ENCODE results near the gene GAK.

The GAK gene

DNA sequence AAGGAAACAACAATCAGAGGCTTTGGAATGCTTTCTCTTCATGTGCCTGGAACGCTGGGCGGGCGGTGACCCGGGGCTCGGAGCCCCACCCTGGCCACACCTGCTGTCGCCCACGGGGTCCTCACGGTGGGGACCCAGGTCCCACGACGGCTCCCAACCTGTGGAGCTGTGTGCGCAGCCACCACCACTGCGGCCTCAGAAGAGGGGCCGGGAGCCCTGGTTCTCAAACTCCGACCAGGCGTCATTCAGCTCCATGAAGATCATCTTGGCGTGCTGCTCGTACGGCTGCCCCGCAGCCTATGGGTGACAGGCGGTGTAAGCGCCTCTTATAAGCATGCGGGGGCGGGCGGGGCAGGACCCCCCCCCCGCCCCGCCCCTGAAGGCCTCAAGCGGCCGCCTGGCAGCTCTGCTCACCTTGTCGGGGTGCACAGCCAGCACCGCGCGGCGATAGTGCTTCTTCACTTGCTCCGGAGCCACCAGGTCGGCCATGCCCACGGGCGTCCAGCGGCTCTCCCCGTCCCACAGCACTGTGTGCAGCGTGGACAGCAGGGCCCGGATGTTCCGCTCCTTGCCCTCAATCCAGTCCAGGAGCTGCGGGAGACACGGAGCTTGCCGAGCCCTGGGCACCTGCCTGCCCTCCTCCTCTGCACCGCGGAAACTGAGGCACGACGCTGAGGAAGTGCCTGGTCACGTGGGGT lies 82.5 kb downstream of the GAK start:
- DNase-seq (ENCODE audit: low read depth), result no peak

DNA sequence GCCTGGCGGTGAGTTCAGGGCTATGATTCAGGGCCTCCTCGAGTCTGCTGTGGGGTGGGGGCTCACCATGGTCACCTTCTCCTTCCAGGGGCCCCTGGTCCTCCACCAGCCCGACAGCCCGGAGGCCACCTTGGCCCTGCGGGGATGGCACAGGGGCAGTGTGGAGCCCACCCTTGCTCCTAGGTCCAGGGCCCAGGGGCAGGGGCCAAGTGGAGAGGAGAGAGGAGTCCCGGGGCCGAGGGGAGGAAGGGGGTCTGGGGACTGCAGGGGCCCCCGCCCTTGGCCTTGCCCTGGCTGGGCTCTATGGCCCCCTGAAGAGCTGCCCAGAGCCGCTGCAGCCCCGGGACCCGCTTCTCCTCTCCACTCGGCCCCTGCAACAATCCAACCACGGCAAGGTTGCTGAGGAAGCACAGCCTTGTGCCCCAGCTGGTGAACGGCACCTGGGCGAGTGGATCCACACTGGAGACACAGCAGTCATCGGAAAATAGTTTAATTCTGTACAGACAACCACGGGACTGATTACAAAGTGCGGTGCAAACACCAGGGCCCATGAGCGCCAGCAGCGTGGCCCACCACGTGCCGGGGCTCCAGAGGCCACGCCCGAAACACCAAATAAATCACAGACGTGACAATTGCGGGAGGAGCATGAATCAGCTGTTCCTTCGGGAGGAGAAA lies 83.2 kb downstream of the GAK start:
- DNase-seq (ENCODE audit: low read depth), result no peak

DNA sequence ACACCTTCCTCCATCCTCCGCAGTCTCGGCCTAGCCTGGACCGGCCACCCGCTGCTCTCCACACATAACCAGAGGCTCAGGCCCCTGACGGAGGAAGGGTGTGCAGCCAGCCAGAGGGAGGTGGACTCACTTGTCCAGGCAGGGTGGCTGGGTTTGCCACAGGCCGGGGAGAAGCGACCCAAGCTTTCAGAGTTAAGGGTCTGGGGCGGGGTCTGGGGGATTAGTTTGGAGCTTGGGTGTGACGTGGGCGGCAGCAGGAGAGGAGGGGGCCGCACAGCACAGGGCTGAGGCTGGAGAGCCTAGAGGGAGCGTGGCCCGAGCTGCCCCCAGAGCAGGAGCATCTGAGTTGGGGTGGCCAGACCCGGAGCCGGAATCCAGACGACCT lies 83.8 kb downstream of the GAK start:
- DNase-seq (ENCODE audit: low read depth), result no peak

DNA sequence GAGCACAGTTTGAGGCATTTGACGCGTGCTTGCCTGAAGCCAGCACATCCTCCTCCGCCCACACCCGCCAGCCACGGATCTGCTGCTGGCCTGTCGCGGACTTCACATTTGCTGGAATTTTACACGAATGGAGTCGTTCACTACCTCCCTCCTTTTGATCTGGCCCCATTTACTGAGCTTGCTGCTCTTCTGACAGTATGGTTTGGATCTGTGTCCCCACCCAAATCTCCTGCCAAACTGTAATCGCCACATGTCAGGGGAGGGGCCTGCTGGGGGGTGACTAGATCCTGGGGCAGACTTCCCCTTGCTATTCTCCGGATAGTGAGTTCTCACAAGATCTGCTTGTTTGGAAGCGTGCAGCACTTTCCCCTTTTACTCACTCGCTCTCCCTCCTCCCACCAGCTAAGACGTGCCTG lies 86.3 kb downstream of the GAK start:
- DNase-seq (ENCODE audit: low read depth), result no peak

DNA sequence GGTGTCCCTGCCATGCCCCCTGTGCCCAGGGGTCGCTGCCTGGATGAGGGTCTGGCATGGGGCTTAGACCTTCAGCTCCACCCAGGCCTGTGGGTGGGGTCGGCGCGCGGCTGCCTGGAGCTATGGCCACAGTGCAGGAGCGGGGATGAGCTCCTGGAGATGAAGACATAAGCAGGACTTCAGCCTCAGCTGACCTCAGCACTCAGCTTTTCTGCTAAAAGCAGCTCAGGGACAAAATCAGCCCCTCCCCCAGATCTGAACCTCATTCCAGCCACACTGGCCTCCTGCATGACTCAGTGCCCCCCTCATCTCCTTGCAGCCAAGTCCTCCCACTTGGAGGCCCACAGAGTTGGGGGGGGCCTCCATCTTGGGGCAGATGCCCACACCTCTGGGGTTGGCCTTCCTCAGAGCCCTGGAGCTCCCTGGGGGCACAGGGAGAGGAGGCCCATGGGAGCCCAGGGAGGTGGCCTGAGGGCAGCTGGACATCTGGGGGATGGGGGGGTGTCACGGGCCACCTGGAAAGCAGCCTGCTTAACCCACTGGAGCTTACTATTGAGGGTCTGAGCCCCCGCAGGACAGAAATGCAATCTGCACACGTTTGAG lies 86.8 kb downstream of the GAK start:
- DNase-seq (ENCODE audit: low read depth), result no peak

DNA sequence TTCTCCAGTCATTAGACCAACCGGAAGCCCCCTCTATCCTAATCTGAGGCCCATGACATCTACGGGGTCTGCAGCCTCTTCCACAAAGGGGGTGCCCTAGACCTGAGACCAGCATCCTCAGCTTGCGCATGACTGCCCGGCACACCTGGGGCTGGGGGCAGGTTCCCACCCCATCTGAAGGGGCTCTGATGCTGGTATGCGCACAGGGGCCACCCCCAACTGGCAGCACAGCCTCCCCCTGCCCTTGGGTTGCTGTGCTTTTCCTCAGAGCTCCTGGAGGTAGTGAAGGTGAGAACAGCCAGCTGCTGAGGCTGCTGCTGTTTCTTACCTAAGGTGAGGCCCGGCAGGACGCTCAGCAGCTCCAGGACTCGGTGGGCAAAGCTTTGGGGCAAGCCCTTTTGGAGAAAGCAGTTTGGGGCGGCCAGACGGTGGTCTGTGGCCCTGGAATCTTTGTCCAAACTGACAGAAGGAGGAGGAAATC lies 87.3 kb downstream of the GAK start:
- no peak for DNase-seq (ENCODE audit: low read depth)

DNA sequence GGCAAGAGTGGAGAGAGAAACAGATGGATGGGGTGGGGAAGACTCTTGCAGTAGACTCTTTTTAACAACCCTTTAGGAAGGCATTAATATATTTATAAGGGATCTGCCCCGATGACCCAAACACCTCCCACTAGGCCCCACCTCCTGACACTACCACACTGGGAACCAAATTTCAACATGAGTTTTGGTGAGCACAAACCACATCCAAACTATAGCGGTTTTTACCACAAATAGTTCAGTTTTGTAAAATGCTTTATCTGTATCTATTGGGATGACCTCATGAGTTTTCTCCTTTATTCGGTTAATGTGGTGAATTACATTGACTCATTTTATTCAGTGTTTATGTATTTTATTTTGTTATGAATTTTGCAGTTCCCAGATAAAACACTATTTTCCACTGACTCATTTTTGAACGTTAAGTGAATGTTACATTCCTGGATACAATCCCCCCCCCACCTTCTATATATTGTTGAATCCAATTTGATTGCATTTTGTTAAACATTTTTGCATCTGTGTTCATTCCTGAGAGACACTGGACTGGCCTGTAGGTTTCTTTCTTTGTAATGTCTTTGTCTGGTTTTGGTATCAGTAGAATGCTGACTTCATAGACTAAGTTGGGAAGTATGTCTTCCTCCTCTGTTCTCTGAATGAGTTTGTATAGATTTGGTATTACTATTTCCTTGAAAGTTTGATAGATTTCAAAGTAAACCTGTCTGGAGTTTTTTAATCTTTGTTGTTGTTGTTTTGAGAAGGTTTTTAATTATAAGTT lies 92.3 kb downstream of the GAK start:
- no peak for DNase-seq (ENCODE audit: low read depth)

DNA sequence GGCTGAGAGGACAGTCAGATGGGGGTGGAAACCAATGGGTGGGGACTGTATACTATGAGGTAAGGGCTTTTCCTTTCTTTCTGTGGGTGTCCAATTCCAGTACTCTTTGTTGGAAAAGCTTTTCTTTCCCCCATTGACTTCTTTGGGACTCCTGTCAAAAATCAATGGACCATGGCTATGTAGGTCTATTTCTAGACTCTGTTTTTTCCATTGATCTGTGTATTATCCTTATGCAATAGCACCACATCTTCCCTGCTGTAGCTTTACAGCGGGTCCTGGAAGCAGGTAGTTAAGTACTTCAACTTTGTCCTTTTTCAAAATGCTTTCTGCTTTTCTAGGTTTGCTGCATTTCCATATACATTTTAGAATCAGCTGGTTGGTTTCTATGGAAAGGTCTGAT lies 94.3 kb downstream of the GAK start:
- DNase-seq (ENCODE audit: low read depth), result no peak

DNA sequence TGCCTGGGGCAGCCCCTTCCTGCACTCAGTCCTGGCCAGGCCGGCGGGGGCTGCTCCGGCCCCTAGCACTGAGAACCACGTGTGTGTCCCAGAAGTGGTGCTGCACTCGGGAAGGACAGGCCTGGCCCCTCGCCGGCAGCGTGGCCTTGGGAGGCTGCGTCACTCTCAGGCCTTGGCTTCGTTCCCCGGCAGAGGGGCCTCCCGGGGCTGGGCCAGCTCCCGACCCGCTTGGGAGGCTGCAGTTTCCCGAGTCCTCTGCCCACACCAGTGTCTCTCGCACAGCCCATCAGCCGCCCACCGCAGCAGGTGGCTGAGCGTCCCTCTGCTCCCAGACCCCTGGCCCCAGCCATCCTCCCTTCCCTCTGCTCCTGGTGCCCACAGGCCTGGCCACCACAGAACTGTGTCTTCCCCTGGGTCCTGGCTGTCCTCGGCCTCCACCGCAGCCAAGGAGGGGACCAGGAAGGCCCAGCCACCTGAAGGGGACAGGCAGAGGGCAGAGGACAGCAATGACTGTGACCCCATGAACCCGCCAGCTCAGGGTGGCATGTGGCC lies 95.3 kb downstream of the GAK start:
- DNase-seq (ENCODE audit: low read depth), result no peak

DNA sequence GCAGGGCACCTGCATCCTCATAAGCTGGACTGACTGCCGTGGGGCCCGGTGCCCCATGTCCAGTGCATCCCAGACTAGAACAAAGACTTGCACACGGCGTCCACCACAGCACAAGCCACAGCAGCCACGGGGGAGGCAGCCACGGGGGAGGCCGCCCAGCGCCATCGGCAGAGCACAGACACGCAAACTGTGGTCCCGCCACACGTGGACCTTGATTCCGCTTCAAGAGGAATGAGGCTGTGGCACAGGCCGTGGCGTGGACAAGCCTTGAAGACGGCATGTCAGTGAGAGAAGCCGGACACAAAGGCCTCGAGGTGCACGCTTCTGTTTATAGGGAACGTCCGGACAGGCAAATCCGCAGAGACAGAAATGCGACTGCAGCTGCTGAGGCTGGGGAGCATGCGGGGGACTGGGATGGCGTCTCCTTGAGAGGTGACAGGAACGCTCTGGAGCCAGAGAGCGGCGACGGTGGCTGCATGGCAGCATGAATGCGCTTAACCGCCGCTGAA lies 96.1 kb downstream of the GAK start:
- no peak for DNase-seq (ENCODE audit: low read depth)

DNA sequence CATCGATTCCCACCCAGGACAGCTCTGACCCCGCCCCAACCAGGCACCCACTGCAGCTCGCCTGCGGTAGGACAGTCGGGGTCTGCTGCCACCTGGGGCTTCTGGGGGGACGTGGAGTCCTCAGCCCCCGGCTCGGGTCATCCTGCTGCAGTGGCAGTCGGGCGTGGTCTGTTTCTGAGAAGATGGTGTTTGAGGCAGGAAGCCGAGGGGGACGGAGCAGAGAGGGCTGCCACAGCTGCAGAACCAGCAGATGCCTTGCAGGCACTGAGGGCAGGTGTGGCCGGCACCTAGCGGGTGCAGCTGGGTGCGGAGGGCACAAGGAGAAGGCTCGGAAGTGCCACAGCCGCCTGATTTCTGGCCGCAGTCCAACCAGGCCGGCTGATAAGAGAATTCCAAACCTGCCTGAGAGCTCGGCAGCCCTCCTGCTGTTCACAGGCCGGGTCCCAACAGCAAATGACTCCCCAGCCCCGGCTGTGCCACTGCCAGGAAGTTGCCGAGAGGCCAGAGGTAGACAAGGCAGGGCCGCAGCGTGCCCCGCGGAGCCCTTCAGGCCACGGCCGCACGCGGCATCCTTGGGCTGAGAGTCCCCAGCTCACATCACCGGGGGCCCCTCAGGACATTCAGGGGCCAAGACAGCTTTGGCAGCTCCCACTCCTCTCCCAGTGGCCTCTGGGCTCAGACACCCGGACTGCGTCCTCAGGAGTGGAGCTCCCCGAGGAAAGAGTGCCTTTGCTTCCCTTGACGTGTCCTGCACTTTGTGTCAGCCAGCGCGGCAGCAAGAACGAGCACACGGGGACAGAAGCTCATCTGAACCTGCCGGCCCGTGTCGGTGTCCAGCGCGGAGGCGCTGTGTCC lies 96.7 kb downstream of the GAK start:
- no peak for DNase-seq (ENCODE audit: low read depth)

DNA sequence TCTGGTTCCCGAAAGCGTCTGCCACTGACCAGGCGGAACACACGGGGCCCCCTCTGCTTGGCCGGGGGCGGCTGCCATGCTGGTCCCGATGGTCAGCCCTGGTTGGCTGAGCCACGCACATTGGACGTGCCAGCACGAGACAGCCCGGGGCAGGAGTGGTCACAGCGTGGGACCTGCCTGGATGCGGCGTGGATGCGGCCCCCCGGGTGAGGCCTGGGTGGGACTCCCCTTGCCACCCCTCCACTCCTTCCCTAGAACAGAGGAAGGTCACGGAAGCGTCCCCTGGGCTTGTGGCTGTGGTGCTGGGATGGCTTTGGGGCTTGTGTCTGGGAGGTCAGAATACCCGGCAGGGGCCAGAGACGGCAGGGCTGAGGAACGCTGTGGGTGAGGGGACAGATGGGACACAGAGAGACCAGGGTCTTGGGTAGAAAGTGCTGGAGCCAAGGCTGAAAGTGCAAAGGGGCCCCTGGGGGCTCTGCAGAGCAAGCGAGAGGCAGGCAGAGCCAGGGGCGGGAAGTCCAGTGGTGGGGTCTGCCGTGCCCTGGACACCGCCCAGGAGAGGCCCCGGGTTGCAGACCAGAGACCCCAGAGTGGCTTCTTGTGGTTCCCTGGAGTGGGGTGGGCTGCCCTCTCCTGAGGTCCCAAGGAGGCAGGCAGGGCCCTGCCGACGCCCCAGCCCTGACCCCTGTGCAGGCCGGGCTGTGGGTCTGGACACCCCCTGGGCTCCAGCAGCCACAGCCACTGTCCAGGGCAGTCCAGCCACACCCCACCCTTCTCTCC lies 97.6 kb downstream of the GAK start:
- DNase-seq (ENCODE audit: low read depth), result no peak

DNA sequence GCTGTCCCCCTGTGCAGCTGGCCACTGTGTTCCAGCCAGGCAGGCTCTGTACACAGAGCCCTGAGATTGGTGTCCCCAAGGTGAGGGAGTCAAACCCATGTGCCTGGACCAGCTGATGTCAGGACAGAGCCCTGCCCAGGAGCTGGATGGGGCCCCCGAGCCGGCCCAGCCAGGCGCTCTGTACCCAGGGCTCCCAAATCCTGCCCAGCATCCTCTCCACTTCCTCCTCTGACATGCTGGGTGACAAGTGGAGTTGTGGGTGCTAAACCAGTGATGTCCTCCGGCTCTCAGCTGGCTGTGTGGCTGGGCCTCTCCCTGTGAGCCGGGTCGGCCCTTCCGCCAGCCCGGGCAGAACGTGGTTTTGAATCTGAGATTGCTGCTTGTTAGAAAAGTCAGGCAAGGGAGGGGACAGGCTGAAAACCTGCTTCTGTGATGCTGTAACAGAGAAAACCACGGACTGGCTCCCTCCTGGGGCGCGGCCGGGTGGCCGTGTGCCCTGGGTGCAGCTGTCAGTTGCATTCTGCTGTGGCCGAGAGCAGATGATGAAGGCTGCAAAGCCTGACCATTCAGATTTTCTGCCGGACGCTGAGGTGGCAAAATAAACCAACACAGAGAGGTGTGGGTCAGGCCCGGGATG lies 98.3 kb downstream of the GAK start:
- no peak for DNase-seq (ENCODE audit: low read depth)

DNA sequence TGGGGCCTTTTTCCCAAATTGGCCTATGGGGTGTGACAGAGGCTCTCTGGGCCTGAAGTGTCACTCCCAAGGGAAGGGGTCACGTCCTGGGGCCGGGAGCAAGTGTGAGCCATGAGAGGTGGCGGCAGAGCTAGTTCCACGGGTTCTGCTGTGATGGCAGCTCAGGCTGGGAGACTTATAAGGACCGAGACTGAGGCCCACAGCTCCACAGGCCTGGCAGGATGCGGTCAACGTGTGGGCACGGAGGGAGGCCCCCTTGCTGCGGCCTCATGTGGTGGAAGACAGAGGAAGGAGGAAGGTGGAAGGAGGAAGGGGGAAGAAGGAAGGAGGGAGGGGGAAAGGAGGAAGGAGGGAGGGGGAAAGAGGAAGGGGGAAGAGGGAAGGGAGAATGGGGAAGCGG lies 99.0 kb downstream of the GAK start:
- no peak for DNase-seq (ENCODE audit: low read depth)

DNA sequence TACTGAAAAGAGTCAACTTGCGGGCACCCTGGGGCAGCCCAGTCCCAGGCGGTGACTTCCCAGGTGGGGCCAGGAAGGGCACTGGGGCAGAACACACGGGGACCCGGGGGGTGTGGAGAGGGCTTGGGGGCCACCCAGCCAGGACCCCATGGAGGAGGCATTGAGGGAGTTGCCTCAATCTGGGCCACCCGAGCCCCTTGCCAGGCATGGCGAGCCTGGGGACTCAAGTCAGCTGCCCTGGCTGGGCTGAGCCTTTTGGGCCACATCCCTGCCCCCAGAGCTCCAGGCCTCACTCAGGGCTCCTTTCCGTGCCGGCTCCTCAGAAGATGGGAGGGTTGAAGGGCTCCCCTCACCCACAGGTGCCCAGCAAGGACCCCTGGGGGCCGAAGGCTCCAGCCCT lies 99.6 kb downstream of the GAK start:
- DNase-seq (ENCODE audit: low read depth), result no peak

DNA sequence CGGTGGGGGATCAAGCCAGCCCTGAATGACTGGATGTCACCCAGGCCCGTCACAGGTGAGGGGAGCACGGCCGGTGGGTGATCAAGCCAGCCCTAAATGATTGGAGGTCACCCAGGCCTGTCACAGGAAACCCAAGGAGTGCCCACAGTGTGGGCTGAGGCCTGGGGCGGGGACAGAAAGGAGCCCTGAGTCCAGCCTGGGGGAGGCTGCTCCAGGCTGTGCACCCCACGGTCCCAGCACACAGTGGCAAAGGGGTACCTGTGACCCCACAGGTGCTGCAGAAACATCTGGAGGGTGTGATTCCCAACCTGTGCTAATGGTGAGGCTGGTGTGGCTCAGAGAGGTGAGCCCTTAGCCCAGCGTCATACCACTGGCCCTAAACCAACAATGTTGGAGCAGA lies 100.0 kb downstream of the GAK start:
- no peak for DNase-seq (ENCODE audit: low read depth)

DNA sequence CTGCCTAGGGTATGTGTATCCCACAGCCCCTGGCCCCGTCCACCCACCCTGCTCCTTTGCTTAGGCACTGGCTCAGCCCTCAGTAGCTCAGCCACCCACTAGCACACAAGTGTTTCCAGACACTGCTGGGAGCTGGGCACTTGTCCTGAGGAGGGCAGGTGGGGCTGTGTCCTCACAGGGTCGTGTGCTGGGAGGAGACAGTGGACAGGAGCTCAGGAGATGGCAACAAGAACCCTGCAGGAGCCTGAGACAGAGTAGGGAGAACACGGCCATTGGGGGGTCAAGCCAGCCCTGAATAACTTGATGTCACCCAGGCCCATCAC lies 100.7 kb downstream of the GAK start:
- DNase-seq (ENCODE audit: low read depth), result no peak

DNA sequence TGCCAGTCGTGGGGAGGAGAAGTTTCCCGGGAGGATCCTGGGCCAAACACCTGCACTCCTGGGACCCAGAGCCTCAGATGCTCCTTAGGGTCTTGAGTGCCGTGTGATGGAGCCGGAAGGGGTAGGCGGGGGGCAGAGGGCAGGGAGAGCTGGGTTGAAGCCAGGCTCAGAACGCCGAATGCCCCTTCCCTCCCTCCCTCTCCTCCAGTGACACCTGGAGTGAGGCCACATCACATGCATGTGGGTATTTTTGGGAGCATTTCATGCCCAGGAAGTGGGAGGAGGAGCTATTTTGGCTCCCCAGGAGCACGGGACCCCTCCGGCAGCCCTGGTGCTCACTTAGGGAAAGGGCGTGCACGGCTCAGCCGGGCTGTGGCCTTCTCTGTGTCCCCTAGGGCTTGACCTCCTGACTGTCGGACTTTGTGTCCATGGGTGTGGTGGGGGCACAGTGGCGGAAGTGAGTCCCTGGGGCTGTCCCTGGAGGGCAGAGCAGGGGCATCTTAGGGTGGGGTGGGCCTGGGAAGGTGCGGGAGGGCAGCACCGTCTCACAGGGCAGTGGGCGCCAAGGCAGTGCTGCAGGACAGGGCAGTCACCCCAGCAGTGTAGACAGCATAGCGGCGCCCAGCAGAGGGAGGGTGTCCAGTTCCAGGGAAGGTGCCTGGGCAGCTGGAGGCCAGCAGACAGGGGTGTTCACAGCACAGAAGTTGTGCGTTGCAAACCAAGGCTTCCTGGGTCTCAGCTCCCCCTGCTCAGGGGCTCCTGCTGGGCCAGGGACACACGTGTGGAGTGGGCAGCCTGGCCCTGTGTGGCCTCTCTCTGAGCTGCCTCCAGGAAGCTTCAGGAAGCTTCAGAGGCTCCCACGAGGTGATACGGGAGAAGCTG lies 101.3 kb downstream of the GAK start:
- DNase-seq (ENCODE audit: low read depth), result no peak

All from stimulated activated CD4-positive, alpha-beta T cell treated with anti-CD3 and anti-CD28 coated beads, Interleukin-2, amount 100 ng/mL, for 4 hours (primary cell).